D341Med (cell line): Measurements from ENCODE around the gene HDHD5.
A peak's percentile ranks its signal among the peaks of the same experiment; 100 is the strongest.

ENCODE experiments used
- DNase-seq: peaks from one replicate; pipeline ENCODE4 v3.0.0; 2012; ENCODE audit warnings: low spot score

The HDHD5 gene

DNA sequence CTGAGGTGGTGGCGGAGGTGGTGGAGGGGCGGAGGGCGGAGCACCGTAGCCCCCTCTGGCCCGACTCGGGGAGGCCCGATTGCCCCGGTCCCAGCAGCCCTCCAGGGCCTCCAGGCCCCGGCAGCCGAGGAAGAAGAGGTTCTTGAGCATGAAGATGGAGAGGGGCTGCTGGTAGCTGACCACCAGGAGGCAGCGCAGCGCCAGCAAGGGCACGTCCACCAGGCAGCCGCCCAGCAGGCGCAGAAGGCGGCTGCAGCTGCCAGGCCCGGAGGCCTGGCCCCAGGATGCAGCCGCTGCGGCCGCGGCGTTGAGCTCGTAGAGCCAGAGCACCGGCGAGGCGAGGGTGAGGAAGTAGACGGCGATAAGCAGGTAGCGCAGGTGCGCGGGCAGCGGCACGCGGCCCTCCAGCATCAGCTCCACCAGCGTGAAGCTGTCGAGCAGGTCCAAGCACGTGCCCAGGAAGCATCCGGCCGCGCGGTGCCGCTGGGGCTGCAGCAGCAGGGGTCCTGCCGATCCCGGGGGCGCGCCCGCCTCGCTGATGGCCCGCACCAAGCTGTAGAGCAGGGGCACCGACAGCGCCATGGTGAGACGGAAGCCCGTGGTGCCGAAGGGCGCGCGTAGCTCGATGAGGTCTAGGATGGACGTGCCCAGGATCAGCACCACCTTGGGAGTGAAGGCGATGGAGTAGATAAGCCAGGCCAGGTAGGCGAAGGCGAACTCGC is 39.4 kb downstream of the HDHD5 start:
- peak; percentile 67 for DNase-seq

- no peak for DNase-seq
Observed at GRCh38 chr22:17118342-17118741, 40.7 kb downstream of the HDHD5 start.

GRCh38 chr22:17117890-17118289 is 41.2 kb downstream of the HDHD5 start:
- no peak for DNase-seq

DNA sequence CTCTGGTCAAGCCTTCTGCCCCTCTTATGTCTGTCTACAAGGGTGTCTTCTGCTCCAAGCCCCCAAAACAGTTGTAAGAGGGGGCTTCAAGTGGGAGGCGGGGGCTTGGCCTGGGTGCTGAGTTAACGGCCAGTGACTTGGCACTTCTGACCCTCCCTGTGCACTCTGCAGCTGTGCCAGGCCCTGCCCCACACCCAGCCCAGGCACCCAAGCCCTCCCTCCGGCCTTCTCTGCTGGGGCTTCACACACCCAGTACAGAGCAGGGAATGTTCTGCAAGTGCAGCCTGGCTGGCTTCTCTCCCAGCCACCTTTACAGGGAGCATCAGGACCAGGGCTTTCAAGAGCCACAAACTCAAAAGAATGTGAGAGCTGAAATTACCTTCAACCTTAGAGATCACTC is 41.7 kb downstream of the HDHD5 start:
- DNase-seq = no peak

DNA sequence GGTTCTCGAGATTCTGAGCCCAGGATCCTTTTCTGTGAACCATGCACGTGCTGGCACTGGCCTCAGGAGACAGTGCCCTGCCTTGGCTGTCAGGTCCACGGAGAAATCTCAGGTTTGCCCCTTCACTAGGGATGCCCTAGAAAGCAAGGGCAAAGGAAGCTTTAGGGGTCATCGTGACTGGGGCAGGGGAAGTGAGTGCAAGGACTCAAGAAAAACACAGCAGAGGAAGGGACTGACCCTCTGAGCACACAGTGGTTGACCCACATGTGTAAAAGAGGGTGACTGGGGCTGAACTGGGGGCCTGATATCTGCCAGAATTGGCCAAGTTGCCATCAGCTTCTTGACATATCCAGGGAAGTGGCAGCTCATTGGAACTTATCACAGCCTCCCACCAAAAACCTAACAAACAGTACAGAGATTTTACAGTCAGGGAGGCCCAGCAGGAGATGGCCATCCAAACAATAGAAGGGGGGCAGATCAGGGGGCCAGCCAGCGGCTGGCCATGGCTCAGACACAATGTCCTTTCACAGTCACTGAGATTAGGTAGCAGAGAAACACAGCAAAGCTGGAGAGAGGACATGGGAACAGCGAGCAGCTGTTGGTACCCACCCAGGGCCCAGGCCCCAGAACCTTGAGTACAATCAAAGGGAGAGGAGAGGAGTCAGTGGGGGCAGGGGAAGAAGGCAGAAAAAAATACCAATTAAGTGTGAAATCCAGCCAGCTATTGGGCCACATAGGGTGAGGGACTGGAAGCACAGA is 42.3 kb downstream of the HDHD5 start:
- DNase-seq = no peak

- no peak for DNase-seq
Observed at GRCh38 chr22:17115945-17116565, 43.0 kb downstream of the HDHD5 start.

- no peak for DNase-seq
Observed at GRCh38 chr22:17115236-17115635, 43.8 kb downstream of the HDHD5 start.

DNA sequence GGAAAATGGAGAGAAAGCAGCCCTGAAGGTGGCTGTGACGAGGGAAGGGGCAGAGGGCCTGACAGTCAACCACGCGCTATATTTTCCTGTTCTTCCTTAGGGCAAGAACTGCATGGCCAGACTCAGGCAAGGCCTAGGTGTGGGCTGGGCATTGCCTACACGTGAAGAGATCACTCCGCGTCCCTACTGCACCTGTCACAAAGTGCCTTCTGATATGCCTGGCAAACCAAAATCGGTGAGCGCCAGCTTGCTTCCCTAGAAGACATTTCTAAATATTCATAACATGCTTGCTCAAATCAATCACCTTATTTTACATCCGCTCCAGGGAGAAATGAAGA is 44.2 kb downstream of the HDHD5 start:
- DNase-seq = no peak

DNA sequence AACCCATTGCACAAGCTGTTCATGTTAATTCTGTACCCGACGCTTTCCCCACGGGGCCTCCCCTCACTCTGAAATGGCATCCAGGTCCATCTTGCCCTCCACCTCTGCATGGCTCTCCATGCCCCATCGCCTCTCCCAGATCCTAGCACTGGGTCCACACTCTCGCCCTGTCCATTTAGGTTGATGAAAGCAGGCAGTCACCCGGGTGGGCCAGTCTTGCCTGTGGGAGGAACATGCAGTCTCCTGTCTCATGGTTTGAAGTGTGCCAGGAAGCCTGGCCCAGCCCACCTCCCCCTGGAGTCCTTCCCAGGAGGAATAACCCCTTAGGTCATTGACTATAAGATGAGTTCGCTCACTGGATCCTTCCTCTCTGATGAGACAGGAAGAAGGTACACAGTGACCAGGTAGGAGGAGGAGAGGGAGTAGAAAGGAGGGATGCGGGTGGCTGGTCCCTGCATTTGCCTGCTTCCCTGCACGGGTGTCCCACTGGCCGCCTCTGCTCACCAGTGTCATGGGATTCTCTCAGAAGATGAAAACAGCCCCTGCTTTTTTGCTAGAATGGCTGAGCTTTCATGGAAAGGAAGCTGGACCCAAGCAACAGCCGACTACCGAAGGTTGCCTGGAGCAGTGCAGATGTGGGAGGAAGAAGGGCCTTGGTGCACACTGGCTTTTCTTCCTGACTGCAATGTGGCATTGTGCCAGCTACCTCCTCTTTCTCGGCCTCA is 44.7 kb downstream of the HDHD5 start:
- no peak for DNase-seq

DNA sequence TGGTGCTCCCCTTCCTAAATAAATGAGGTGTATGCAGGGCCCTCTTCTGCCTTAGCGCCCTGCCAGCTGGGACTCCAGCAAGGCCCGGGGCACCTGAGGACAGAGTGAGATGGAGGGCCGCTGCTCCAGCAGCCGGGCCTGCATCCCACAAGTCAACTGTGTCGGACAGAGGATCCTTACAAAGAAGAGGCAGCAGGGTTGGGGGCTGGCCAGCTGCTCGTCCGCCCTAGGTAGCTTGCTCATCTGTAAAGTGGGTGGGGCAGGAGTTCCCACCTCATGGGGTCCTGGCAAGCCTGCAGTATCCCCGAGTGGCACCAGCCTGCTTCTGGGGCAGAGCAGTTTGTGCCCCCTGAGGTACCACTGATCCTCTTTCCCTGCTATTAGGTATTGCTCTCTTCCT is 45.5 kb downstream of the HDHD5 start:
- DNase-seq = no peak

GRCh38 chr22:17112491-17113042 is 46.5 kb downstream of the HDHD5 start:
- no peak for DNase-seq

GRCh38 chr22:17110791-17111550 is 48.1 kb downstream of the HDHD5 start:
- peak; percentile 6 for DNase-seq

- DNase-seq = no peak
Observed at GRCh38 chr22:17109976-17110375, 49.1 kb downstream of the HDHD5 start.

DNA sequence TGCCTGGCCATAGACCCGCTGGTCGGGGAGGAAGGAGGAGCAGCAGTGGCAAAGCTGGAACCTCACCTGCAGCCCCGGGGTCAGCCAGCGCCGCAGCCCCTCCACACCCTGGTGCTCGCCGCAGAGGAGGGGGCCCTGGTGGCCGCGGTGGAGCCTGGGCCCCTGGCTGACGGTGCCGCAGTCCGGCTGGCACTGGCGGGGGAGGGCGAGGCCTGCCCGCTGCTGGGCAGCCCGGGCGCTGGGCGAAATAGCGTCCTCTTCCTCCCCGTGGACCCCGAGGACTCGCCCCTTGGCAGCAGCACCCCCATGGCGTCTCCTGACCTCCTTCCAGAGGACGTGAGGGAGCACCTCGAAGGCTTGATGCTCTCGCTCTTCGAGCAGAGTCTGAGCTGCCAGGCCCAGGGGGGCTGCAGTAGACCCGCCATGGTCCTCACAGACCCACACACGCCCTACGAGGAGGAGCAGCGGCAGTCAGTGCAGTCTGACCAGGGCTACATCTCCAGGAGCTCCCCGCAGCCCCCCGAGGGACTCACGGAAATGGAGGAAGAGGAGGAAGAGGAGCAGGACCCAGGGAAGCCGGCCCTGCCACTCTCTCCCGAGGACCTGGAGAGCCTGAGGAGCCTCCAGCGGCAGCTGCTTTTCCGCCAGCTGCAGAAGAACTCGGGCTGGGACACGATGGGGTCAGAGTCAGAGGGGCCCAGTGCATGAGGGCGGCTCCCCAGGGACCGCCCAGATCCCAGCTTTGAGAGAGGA is 49.8 kb downstream of the HDHD5 start:
- DNase-seq = peak; percentile 26

GRCh38 chr22:17108256-17109112 is 50.6 kb downstream of the HDHD5 start:
- DNase-seq = peak; percentile 30

DNA sequence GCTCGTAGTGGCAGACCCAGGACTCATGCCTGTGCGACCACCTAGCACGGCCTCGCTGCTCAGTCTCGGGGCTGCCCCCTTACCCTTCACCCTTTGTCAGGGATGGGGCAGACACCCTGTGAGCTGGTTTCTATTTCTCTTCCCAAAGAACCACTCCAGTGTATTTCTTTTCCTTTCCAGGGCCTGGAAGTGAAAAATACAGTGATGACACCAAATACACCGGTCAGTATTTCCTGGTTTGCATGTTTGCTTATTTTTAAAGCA is 51.6 kb downstream of the HDHD5 start:
- no peak for DNase-seq

- no peak for DNase-seq
Observed at GRCh38 chr22:17106785-17107546, 52.1 kb downstream of the HDHD5 start.

DNA sequence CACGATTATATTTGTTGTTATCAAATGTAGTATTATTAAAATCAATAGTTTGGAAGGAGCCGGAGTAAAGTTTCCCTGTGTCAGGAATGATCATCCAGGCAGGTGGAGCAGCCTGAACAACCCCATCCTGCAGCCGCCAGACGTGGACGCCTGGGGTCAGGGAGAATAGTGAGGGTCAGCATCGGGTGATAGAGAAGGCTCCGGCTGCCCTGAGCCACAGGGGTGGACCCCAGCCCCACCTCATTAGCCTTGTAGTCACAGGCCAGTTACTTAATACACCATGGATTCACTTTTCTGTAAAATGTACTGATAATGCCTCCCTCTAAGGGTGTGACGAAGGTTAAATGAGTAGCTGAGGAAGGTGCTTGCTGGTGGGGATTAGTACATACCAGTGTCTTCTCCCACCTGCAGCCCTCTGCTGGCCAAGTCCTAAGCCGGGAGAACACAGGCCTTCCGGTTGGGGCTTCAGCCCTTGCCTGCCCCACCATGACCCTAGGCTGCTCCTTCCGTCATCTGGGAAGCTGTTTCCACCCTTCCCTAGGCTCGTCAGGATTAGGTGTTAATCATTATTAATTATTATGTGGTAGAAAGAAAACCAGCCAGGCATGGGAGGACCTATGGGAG is 52.8 kb downstream of the HDHD5 start:
- DNase-seq = peak; percentile 52
